HG03039 (cell line): ENCODE results near the gene BNC2.
"Not testable (repeated sequence)": the region's sequence is repeated elsewhere in the genome, so short reads cannot be mapped to it uniquely, and the experiment has no call there.

Experiments used
- ATAC-seq: cut with Tn5 transposase; IDR thresholded peaks from one replicate; pipeline ENCODE4 v1.9.1; 2021; ENCODE audit warnings: mild to moderate bottlenecking, moderate library complexity; ENCODE audit not compliant: unreplicated experiment

BNC2 gene

DNA sequence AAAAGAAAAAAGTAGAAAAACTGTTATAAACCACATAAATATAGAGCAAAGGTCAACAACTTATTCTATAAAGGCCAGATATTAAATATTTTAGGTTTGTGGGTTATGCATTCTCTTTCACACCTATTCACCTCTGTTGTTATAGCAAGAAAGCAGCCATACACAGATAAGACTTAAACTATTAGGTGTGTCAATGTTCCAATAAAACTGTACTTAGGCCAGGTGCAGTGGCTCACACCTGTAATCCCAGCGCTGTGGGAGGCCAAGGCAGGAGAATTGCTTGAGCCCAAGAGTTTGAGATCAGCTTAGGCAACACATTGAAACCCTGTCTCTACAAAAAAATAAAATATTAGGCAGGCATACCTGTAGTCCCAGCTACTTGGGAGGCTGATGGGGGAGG is 314.7 kb downstream of the BNC2 start:
- ATAC-seq = no peak

DNA sequence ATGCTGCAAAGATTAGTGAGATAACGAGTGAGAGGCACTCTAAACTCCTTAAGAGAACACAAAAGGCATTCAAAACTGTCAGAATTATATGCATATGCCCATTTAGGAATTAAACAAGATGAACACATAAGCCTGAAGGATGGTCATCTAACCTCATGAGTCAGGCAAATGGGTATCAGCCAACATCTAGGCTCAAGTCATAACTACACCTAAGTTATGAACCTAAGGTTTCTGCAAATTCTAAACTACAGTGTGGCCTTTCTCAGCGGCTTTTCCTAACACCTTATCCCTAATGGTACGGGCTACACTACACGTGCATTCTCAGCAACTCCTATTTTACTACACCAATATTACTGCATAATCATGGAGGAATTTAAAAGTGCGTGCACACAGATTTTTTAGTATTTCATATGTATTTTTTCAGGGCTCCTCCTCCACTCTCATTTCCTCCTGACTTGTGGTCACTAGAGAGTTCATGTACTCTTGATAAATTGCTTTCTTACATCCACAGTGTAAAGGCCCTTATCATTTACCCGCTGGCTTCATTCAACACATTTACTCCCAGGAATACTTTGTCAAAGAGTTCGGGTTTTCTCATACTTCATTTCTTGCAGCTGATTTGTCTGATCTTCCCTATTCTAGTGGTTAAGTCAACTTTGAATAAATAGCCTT is 316.5 kb downstream of the BNC2 start:
- no peak for ATAC-seq

DNA sequence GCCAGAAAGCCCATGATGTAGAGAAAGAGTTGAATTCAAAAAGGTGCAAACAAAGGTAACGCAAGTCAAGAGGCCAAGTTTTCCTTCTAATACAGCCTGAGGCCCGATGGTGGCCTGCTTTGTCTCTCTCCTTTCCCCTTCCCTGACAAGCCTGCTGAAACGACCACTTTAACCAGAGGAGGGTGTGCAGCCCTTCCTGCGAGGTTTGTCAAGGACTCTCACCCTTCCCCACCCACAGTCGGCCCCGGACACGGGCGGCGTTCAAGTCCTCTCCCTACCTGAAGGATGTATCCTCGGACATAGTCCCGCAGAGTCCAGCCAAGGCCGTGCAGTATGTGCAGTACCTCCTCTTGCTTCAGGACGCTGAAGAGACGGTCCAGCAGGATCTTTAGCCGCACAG is 318.2 kb downstream of the BNC2 start:
- no peak for ATAC-seq

DNA sequence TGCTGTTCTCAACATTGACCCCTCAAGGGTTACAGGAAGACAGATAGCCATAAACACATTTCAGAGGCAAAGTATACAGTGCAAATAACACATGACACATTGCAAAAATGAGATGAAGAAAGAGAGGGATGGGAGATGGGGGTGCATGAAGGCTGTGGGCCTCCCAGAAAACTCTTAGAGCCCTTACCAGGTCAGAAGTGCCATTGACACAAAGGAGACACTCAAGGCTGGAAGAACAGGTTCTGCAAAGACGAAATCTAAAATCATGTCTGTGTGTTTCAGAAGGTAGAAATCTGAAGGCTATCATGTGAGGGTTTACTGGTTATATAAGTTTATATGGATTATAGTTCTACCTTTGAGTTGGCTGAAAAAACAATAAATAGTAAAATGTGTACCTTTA is 318.8 kb downstream of the BNC2 start:
- no peak for ATAC-seq

DNA sequence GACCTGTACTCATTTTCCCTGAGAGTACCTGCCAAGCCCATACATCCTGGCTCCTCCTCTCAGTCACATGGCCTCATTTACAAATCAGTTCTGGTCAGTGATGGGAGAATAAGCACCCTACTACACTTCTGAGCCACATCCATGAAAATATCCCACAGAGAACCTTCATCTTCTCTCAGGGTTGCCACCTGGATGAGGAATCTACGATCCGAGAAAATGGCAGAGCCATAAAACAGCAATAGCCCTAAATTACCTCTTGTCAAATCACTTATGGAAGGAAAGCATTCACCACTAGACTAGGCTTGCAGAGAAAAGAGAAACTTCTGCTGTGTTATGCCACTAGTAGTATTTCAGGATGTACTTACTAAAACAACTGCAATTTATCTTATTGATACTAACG is 324.8 kb downstream of the BNC2 start:
- no peak for ATAC-seq

DNA sequence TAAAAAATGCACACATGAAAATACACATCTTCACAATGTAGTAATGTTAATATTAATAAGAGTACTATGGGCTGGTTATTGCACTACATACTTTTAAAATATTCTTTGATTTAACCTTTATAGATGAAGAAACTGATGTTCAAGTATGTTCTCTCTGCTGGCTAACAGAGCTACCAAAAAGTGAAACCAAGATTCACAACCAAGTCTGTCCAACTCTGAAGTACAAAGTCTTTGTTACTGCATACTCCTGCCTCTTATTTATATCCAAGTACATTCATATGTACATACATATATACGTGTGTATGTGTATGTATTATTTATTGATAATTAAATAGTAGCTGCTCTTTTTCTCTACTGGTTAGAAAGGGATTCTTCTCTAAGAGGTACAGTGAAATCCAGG is 325.6 kb downstream of the BNC2 start:
- no peak for ATAC-seq

DNA sequence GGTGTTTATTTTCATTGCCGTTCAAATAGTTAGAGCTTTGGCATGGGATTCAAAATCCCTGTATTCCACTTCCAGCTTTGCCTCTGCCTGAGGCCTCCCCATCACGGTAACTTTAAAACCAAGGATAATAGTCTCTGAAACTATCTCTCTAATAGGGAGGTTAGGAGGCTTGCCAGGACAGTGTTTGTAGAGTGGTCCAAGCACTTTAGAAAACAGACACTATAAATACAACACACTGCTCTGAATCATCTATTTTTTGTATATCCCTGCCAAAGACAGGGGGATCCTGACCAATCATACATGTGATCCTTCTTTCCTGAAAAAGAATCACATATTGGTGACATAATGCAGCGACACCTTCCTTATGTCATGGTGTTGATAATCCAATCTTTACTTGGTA is 326.8 kb downstream of the BNC2 start:
- no peak for ATAC-seq

DNA sequence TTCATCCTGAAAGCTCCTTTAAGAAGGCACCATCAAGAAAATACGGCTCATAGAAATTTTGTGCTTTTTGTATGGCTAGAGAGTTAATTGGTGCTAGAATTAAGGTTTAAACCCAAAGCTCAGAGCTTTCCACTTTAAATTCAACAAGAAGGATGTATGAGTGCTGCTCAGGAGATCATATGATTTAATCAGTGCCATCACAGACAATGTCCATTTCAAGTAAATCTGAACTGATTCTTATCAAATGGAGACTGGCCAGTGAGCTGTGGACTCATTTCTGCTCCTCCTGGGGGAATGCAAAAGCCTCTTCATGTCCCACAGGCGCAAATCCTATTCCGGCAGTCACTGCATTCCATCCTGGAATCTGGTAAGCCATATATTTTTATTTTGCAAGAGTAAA is 327.2 kb downstream of the BNC2 start:
- ATAC-seq = no peak

DNA sequence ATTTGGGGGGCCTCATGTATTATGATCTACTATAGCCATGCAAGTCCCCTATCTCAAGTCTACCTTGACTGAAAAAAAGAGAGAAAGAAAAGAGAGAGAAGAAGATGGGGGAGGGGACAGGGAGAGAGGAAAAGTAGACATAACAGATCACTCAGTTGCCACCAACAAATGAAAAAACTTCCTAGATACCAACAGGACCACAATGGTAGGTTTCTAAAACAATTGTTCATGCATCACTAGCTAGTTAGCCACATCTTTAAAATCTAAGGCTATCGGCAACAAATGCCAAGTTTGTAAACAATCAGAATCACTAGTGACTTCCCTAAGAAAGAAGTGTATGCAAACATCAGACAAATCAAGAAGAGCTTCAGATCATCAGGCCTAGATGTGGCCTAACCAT is 328.2 kb downstream of the BNC2 start:
- ATAC-seq = no peak

DNA sequence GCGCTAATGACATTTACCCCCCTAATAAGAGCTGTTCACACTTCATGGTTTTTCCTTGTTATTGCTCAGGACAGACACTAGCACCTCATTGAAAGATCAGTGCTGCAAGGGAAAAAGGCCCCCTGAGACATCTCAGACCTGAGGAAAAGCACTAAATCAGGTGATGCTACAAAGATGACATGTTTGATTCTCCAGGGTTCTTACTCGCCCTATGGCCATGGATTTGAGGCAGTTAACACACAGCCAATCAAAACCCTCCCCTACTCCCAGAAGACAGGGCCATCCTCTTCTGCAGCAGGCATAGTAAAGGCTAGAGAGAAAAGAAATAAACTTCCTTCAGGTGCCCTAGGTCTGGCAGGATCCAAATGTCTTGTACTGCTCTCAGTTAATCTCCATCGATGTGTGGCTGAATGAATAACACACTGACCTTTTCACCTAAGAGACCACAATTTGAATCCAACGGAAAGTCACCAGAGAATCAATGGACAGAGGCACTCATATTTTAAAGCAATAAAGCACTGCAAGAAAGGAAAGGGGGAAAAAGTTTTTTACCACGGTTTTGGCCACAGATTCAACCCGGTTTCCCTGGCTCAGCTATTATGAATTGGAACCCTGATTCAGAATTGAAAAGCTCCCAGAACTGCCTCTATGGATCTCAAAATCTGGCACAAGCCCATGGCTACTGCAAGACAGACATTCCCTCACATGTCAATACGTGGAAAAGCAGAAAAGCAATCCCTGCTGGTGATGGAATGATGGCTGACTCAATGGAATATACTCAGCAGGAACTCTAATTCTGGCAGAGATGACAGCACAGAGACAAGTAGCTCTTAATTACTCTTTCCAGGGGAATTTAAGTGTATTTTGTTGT is 329.5 kb downstream of the BNC2 start:
- no peak for ATAC-seq

DNA sequence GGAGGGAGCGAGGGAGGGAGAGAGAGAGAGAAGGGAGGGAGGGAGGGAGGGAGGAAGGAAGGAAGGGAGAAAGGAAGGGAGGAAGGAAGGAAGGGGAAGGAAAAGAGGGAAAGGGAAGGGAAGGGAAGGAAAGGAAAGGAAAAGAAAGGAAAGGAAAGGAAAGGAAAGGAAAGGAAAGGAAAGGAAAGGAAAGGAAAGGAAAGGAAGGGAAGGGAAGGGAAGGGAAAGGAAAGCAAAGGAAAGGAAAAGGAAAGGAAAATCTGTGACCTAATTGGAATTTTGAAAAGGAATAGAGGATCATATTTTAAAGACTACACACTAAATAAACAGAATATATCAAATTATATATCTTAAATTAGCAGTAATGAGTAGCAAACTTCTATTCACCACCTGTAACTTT is 330.8 kb downstream of the BNC2 start:
- ATAC-seq = not testable (repeated sequence)

DNA sequence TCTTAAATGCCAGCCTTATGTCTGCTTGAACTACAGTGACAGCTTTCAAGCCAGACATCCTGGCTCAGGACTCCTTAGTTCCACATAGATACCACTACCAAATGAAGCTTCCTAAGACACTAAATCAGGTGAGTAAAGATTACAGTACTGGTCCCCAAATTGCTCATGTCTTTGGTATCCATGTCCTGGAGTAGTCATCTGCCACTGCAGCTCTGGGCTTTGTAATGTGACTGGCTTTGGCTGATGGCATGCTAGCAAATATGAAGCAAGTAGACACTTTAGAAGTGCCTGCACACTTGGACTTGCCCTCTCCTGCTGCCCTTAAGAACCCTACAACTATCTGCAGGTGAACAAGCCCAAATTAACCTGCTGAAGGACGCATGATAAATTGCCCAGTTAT is 334.9 kb downstream of the BNC2 start:
- ATAC-seq = no peak

DNA sequence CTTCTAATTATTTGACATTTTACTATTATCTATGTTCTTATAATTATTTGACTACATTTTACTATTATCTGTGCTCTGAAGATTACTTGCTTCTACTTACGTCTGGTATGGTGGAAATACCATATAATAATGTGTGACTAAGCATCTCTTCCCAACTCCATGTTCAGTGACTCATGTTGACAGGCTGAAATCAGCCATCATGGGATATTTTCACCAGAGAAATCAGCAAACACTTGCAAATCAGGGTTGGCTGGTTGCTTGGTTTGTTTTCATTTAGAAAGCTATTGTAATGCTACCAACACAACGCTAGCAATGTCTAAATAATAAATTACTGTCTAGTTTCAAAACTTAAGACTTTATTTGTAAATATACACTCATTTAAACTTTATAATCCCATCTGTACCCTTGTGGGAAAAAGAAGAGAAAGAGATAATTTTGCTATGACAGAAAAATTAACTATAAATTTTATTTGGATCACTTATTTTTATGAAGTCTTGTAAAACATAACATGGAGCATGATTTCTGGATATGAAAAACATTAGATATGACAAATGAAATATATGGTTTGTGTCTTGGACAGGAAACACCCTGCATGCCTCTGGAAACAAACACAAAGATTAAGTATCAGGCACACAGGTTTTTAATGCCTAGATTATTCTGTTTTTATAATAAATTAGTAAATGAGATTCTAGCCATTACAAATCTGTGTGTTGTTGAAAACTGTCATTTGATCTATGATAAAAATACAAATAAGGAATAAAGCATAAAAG is 337.6 kb downstream of the BNC2 start:
- ATAC-seq = no peak

DNA sequence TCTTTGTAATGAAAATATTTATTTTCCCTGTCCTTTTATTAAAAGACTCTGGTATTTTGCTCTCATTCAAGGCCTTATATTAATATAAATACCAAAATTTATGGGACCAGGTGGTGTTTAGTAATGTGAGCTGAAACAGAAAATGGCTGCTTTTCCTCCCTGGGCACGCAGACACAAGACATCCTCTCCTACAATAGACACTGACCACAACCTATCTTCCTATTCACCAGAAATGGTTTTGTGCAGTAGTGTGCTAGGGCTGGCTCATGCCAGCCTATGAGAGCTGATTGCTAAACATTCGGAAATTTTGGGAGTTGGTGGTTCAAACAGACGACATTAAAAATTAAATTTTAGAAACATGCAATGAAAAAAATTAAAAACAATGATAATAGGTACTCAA is 338.2 kb downstream of the BNC2 start:
- ATAC-seq = no peak

DNA sequence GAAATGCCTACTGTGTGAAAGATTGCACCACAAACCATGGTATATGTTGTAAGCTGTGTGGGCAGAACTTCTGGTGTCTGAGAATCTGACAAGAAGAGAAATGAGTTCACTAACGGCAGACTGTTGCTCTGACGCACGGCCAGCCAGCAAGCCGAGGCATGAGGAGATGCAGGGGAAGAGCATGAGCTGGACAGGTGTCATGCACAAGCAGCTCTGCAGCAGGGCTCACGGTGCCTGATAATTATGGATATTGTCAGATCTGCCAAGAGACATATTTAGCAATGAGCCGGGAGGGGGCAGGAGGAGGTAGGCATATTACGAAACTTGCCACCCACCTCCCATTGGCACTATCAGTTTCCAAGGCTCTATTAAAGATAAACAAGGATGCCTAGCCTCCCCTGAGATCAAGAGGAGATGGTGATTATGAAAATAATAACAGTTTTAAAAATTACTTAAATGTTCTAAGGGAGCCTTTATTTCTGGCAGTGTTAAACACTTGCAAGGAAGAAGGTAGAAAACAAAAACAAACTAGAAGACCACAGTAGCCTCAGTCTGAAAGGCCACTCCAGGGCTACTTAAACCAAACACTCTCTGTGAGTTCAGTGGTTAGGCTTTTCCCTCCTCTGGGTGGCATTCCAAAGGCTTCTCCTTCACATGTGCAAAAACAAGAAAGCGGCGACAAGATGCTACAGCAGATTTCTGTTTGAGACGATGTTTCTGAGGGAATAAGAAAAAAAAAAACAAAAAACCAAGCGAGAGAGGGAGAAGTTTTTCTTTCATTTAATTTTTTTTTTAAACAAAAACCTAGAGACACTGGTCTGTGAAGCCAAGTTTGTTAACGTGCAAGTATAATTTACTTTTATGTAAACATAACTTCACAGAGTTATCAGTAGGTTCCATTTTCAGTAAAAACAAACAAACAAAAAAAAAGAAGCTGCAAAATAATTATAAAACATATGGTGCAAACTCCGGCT is 339.5 kb downstream of the BNC2 start:
- ATAC-seq = no peak

DNA sequence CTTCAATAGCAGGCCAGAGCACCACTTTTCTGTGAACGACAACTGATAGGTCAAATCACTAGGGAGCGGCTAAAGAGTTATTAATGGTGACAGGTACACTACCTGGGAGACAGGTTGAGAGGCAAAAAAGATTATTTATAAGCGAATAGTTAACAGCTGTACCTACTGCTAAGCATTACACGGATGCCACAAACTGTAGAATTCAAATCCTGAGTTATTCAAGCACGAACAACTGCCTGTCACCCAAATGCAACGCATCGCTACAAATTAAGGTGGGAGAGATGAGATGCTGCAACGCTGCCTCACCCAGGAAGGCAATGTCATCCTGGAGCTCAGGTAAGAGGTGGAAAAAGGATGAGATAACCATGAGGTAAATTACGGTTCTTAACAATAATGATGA is 342.9 kb downstream of the BNC2 start:
- ATAC-seq = no peak

DNA sequence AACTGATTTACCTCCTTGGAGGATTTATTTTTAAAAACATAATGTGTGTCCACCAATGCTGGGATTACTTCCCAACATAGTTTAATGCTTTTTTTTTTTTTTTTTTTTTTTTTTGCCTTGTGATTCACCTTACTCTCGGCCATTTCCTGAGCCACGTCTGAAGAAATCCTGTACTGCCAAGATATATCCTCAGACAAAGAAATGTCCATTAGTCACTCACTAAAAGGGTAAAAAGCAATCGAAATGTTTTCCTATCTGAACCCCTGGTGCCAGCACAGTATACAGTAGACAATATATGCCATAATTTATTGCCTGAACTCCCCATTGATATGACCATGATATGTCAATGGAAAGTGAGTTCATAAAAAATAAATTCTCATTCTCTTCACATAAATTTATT is 344.1 kb downstream of the BNC2 start:
- no peak for ATAC-seq

DNA sequence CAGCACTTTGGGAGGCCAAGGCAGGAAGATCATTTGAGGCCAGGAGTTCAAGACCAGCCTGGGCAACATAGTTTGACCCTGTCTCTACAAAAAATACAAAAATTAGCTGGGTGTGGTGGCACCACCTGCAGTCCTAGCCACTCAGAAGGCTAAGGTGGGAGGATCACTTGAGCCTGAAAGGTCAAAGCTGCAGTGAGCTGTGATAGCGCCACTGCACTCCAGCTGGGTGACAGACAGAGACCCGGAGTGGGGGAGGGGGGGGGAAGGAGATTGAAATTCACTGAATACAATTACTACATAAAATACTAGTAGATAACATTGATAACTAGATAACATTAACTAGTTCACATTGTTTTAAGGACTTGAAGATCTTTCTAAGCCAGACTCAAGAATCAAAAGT is 345.6 kb downstream of the BNC2 start:
- ATAC-seq = no peak

DNA sequence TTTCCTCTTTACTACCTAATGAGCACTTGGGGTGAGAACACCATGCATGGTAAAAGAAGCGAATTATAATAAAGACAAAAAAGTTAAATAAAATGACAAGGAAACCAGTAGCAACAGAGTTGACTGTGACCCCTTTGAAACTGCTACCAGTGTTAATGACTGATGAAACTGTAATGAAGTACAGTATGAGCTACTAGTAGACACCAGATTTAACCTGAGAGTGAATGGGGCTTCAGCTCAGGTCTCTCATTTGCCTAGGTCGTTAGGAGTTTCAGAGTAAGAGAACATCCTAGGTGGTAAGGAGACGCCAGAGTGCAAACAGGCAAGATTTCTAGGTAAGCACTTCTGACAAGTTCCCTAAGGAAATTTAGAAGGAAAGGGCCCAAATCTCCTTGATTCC is 346.4 kb downstream of the BNC2 start:
- ATAC-seq = no peak

DNA sequence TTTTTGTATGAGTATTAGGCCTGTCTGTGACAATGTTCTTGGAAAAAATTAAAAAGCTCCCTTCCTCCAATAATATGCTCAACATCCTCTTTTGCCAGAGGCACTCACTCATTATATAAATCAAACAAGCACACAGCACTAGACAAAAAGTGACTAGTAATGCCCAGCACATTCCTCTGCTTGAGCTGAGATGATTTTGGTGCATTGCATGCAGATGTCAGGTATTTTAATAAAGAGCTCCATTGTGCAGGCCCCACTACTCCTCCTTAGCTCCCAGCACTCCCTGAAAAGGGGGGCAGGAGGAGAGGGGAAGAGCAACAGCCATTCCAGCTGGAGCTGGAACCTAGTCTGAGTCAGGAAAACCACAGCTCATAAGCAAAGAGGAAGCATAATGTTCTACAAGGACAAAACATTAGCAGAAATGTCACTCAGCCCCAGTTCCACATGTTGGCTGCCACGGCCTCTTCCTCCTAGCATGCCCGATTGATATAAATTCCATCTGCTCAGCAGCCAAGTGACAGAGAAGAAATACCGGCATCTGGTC is 348.5 kb downstream of the BNC2 start:
- no peak for ATAC-seq
